ENCODE measurements around the gene DTNB.

DNA sequence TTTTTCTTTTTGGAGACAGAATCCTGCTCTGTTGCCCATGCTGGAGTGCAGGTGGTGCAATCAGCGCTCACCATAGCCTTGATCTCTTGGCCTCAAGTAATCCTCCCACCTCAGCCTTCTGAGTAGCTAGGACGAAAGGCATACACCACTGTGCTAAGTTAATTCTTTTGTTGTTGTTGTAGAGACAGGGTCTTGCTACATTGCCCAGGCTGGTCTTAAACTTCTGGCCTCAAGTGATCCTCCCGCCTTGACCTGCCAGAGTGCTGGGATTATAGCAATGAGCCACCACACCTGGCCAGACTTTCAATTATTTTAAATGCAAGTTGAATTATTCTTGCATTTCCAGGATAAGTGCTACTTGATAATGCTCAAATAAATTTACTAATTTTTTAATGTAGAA is 126.5 kb downstream of the DTNB start:
- TF ChIP-seq, protein P1, sequence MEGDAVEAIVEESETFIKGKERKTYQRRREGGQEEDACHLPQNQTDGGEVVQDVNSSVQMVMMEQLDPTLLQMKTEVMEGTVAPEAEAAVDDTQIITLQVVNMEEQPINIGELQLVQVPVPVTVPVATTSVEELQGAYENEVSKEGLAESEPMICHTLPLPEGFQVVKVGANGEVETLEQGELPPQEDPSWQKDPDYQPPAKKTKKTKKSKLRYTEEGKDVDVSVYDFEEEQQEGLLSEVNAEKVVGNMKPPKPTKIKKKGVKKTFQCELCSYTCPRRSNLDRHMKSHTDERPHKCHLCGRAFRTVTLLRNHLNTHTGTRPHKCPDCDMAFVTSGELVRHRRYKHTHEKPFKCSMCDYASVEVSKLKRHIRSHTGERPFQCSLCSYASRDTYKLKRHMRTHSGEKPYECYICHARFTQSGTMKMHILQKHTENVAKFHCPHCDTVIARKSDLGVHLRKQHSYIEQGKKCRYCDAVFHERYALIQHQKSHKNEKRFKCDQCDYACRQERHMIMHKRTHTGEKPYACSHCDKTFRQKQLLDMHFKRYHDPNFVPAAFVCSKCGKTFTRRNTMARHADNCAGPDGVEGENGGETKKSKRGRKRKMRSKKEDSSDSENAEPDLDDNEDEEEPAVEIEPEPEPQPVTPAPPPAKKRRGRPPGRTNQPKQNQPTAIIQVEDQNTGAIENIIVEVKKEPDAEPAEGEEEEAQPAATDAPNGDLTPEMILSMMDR (conservative IDR thresholded peaks at IDR 0.05): no peak
- no peak for TF ChIP-seq ZFX (IDR thresholded peaks at IDR 0.05)

Data from C4-2B (cell line).